HG03064 (cell line): ENCODE results near the gene NFKB1.

ENCODE experiments used
- ATAC-seq: cut with Tn5 transposase; IDR thresholded peaks from one replicate; pipeline ENCODE4 v1.9.1; 2021; ENCODE audit warnings: low read depth; ENCODE audit not compliant: unreplicated experiment

NFKB1 gene

DNA sequence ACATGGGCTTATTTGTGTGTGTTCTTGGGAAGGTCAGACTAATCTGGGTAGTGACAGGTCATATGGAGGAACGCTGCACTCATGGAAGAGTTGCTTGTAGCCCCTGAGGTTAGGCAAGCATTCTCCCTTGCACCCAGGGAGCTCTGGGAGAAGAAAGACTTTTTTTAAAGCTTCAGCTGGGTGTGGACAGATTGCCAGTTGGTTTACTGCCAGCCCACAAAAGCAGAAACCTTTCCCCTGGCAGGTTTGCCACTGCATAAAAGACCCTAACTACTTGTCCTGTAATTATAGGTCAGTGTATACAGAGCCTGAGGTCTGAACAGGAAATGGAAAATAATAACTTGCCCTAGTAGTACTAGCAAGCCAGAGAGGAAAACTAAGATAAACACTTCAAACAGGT, 7.4 kb upstream of the NFKB1 start:
- ATAC-seq, result no peak

DNA sequence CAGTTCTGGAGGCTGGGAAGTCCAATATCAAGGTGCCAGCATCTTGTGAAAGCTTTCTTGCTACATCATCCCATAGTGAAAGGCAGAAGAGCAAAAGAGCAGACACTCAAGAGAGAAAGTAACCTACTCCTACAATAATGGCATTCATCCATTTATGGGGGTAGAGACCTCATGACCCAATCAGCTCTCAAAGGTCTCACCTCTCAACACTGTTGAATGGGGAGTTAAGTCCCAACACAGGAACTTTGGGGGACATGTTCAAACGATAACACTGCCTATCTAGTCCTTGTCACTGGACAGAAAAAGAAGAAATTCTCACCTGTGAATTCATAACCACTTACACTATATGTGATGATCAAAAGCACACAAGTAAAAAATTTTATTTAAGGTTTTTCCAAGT, 6.6 kb upstream of the NFKB1 start:
- ATAC-seq, result no peak

DNA sequence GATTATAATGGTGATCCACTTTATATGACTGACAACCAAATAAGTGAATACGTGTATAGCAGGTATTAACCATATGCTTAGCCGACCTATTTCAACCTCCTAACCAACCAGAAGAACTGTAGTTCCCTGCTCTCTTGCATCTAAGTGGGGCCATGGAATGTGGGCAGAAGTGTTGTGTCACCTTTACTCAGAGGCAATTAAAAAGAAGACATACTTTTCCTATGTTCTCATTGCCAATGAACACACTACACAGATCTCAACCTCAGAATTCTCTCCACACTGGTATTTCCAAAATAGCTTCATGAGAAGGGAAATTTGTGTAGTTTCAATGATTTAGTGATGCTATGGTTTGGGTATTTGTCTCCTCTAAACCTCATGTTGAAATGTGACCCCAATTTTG, 3.2 kb upstream of the NFKB1 start:
- no peak for ATAC-seq

DNA sequence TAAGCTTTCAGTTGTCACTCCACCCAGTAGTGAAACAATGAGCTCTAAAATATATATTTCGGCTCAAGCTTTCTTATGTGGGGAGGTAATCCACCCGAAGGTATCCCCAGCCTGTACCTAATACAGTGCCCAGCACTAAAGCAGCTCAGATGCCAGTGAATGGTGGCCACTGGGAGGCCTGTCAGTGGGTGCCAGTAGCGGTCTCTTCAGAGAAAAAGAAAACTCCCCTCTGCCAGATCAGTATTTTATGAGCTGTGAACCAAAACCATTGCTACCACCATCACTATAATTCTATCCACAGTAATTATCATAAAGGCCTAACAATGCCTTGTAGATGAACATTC, 835 bp upstream of the NFKB1 start:
- peak; percentile 31 for ATAC-seq

DNA sequence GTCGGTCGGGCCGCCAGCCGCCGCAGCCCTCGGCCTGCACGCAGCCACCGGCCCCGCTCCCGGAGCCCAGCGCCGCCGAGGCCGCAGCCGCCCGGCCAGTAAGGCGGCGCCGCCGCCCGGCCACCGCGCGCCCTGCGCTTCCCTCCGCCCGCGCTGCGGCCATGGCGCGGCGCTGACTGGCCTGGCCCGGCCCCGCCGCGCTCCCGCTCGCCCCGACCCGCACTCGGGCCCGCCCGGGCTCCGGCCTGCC, 213 bp downstream of the NFKB1 start:
- ATAC-seq, result peak; percentile 28

DNA sequence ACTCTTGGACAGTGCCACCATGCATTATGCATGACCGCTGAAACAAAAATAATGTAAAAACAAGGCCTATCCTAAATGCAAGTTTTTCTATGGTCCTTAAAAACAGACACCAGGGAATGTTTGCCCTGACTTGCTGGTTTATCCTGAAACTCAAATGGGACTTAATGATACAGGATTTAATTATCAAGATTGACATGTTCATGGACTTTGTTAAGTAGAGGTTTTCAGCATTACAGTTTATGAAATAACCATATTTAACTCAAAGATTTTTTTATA, 1.3 kb downstream of the NFKB1 start:
- no peak for ATAC-seq

DNA sequence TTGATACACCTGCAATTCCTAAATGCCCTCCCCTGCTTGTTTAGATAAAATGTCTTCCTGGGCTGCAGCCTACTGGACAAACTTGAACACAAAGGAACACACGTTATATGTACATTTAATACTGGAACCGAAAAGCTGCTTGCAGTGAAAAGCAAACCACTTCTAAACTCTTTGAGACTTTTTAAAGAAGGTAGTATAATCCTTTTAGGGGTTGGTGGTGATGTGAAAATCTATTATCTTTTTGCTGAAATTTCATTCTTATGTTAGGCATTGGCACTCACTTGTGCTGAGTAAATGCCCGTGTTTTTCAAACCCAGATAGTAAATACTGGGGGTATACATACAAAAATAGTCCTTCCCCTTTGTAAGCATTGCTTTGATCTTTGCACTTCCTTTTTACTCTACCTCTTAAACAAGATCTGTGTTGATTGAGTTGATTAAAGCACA, 2.2 kb downstream of the NFKB1 start:
- ATAC-seq, result no peak

DNA sequence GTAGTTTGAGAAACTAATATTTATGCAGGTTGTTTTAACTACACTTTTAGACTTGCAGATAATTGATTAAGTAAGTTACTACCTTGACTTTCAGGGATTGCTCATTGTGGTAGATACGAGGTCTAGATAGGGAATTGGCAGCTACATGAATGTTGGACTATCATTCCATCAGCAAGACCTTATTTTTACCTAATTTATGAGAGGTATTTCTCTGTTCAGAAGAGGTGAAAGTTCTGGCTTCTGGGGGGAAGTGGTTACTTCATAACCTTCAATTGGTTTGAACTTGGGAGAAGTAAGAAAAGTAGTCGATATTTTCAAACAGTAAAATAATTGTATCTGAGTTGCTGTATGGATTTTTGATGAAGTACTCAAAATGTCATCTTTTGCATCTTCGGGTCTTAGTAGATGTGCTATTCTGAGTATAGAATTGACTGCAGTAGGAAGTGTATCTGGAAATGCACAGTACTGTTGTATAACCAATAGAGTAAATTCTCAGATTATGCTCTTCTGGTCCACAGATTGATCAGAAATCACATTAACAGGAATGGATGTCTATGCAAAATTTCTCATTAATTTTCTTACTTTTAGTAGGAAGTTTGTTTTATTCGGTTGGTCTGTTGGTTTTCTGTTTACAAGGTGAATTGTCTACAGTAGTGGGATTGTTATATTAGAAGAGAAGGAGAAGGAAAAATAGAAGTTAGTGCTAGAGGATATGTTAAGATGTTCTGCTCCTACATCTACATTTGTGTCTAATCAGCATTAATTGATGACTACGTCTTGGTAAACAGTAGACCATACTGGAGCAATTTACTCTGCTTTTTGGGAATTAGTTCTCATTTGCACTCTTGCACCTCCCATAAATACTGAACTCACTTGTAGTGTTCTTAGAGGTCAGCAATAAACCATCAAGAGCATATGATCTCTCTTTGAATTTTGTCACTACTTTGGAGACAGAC, 3.0 kb downstream of the NFKB1 start:
- ATAC-seq, result no peak

DNA sequence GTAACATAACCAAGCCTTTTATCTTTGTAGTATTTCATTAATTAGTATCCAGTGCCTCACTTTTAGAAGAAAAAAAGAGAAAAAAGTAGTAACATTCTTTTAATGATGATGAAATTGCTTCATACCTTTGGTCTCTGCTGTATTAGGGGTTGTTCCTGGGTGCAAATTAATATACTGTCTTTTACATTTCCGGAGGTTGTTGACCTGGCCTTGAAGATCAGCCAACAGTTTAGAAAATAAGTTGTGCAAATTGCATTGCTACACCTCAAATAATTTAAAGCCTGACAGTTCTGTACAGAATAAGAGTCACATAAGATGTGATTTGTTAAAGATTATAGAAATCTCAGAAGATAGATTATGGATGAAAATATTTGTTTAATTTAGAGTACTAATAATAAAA, 3.8 kb downstream of the NFKB1 start:
- no peak for ATAC-seq

DNA sequence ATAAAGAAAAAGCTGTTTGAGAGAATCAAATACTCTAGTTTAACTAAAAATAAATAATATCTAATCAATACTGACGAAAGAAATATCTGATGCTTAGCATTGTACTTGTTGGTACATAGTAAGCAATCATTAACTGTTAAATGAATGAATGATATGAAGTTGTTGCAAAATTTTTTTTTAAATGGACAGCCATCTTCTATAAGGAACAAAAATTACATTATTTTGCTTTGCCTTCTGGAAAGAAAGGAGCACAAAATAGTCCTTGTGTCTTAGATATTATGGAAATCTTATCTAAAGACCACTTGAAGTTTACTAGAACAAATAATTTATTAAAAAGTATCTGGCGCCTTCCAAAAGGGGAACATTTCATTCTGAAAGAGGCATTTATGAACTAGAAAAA, 4.5 kb downstream of the NFKB1 start:
- no peak for ATAC-seq

DNA sequence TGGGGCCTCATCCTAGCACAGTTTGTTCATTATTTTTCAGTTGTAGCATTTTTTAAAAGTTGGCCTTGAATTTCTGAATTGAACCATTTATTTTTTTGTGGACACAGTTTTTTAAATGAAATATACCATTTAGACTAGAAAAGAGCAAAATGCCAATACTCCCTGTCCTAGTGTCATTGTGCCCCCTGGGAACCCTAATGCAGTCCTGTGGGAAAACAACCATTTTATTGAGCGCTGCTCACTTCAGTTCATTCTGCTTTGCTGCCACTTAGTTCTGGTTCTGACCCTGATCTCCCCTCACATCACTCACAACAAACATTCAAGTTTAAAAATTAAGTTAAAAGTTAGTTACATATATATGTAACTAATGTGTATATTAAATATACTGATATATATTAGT, 5.4 kb downstream of the NFKB1 start:
- no peak for ATAC-seq

- no peak for ATAC-seq
Observed at GRCh38 chr4:102511830-102512605, 10.9 kb downstream of the NFKB1 start.

DNA sequence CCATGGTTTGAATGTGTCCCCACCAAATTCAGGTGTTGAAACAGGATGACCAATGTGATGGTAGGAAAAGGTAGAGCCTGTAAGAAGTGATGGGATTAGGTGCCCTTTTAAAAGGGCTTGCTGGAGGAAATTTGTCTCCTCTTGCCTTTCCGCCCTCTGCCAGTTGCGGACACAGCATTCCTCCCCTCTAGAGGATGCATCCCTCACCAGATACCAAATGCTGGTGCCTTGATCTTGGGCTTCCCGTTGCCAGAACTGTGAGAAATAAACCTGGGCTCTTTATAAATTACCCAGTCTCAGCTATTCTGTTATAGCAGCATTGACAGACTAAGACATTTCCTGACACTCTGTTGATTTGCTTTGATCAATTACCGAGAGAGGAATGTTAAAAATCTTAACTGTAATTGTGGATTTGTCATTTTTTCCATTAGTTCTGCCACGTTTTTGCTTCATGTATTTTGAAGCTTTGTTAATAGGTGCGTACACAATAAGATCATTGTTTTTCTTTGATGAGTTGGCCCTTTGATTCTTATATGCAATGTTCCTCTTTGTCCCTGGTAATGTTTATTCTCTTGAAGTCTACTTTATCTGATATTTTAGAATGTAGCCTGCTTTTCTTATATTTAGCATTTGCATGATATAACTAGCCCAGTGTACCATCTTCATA, 13.3 kb downstream of the NFKB1 start:
- ATAC-seq, result no peak

DNA sequence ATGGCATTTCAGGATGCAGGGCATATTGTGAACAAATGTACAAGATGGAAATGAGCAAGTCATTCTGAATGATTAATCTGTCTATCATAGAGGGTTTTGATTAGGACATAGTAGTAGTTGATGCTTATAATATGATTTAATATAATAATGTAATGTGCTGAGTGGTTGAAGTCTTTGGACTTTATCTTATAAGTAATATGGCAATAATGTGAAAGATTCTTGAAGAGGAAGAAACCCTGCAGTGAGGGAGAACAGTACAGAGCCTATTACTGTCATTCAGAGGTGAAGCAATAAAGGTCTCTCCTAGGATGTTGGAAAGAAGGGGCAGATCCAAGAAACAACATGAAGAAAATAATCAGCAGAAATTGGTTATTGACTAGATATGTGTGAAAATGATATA, 16.6 kb downstream of the NFKB1 start:
- ATAC-seq, result no peak

GRCh38 chr4:102518703-102519131, 17.6 kb downstream of the NFKB1 start:
- ATAC-seq, result no peak

- ATAC-seq, result no peak
Observed at GRCh38 chr4:102519925-102520324, 18.8 kb downstream of the NFKB1 start.

GRCh38 chr4:102521570-102521969, 20.4 kb downstream of the NFKB1 start:
- ATAC-seq, result no peak

GRCh38 chr4:102522031-102522440, 20.9 kb downstream of the NFKB1 start:
- ATAC-seq, result no peak

DNA sequence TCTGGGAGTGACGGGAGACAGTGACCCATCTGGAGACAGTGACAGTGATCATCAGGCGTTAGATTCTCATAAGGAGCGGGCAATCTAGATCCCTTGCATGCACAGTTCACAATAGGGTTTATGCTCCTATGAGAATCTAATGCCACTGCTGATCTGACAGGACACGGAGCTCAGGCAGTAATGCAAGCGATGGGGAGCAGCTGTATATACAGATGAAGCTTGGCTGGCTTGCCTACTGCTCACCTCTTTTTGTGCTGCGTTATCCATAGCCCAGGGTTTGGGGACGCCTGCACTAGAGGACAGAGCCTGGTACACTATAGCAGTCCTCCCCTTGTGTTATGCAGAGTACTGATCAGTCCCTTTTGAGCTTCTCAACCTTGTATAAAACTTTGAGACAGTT, 23.5 kb downstream of the NFKB1 start:
- no peak for ATAC-seq

DNA sequence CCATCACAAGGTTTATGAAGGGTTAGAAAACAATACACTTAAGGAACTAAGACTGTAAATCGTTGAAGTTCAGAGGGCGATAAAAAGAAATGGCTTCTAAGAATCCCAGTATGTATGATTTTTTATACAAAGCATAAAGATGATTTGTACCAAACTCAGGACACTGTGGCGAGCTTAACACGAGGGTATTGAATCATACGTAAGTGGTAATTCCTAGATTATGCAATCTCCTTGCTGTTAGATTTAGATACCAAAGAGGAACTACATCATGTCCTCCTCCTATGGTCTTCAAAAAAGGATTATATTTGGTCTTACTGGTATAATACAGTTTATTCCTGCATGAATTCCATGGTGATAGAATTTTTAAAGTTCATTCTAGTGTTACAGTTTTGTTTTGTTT, 23.9 kb downstream of the NFKB1 start:
- no peak for ATAC-seq

- ATAC-seq, result no peak
Observed at GRCh38 chr4:102525504-102525903, 24.3 kb downstream of the NFKB1 start.

DNA sequence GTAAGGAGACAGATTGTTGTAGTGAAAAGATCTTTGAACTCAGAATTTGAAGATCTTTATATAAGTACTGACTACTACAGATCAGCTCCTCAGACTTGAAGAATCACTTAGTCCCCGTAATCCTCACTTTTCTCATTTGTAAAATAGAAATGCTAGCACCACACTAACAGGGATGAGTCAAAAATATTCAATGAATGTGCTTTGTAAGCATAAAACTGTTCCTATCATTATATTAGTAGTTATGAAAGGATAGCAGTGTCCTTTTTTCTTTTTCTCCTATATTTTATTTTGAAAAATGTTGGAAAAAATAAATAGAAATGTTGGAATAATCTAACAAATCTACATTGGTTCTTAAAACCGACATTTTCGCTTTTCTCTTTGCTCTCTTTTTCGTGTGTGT, 25.4 kb downstream of the NFKB1 start:
- ATAC-seq, result no peak
